NB4 (cell line): Measurements from ENCODE around the gene PDE7B.

Experiments
- POLR2A ChIP-seq: IDR thresholded peaks from 2 replicates; pipeline ENCODE4 v1.6.1; 2011; ENCODE audit warnings: mild to moderate bottlenecking; ENCODE audit not compliant: insufficient read length; ENCODE audit errors: extremely low read depth
- TF ChIP-seq, protein P1 (sequence below): IDR thresholded peaks from one replicate; pipeline ENCODE4 v1.5.1; 2012; ENCODE audit warnings: low read depth, low read length
- TF ChIP-seq, protein P2 (sequence below): IDR thresholded peaks from 2 replicates; pipeline ENCODE4 v1.6.1; 2011; ENCODE audit warnings: low read depth, low read length

GRCh38 chr6:135815216-135815615 lies 36.3 kb upstream of the PDE7B start:
- TF ChIP-seq, protein P1, sequence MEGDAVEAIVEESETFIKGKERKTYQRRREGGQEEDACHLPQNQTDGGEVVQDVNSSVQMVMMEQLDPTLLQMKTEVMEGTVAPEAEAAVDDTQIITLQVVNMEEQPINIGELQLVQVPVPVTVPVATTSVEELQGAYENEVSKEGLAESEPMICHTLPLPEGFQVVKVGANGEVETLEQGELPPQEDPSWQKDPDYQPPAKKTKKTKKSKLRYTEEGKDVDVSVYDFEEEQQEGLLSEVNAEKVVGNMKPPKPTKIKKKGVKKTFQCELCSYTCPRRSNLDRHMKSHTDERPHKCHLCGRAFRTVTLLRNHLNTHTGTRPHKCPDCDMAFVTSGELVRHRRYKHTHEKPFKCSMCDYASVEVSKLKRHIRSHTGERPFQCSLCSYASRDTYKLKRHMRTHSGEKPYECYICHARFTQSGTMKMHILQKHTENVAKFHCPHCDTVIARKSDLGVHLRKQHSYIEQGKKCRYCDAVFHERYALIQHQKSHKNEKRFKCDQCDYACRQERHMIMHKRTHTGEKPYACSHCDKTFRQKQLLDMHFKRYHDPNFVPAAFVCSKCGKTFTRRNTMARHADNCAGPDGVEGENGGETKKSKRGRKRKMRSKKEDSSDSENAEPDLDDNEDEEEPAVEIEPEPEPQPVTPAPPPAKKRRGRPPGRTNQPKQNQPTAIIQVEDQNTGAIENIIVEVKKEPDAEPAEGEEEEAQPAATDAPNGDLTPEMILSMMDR: no peak
- no peak for TF ChIP-seq POLR2A
- TF ChIP-seq, protein P2, sequence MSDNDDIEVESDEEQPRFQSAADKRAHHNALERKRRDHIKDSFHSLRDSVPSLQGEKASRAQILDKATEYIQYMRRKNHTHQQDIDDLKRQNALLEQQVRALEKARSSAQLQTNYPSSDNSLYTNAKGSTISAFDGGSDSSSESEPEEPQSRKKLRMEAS: no peak
